Skeletal muscle tissue (tissue), 4 donors: ENCODE results near the gene COL25A1. TPM values are rescaled to one million over a fixed set of nuclear protein-coding genes. Genes with fewer than 3 reads are reported as not detected.
"Not testable (repeated sequence)": the region's sequence is repeated elsewhere in the genome, so short reads cannot be mapped to it uniquely, and the experiment has no call there.

Experiments
- H3K27ac ChIP-seq: one replicate; pipeline ENCODE4 v1.7.0; 2013; ENCODE audit warnings: mild to moderate bottlenecking, low read depth, low read length, inconsistent platforms
- H3K27me3 ChIP-seq, 3 donors: one replicate each; pipeline ENCODE4 v1.7.0; 2013; ENCODE audit warnings: low read length in 3 of 3; ENCODE audit not compliant: control insufficient read depth in 3 of 3, insufficient read depth in 3 of 3
- H3K36me3 ChIP-seq, 3 donors: one replicate each; pipeline ENCODE4 v1.7.0; 2013; ENCODE audit warnings: low read length in 3 of 3; ENCODE audit not compliant: control insufficient read depth in 3 of 3, insufficient read depth in 3 of 3
- H3K4me1 ChIP-seq, 3 donors: one replicate each; pipeline ENCODE4 v1.7.0; 2013; ENCODE audit warnings: low read length in 3 of 3, mild to moderate bottlenecking in 3 of 3; ENCODE audit not compliant: control insufficient read depth in 3 of 3, insufficient read depth in 3 of 3
- H3K4me3 ChIP-seq, 3 donors: one replicate each; pipeline ENCODE4 v1.7.0; 2013; ENCODE audit warnings: low read length in 3 of 3
- H3K9ac ChIP-seq, 3 donors: one replicate each; pipeline ENCODE4 v1.7.0; 2013; ENCODE audit warnings: low read length in 3 of 3, mild to moderate bottlenecking in 3 of 3, moderate library complexity in 2 of 3, low read depth in 1 of 3
- H3K9me3 ChIP-seq, 3 donors: one replicate each; pipeline ENCODE4 v1.7.0; 2013; ENCODE audit warnings: low read length in 3 of 3; ENCODE audit not compliant: control insufficient read depth in 3 of 3
- total RNA-seq: library from RNA; depleted of rRNA; stranded (reverse); fragments of >200 nt; gene quantifications from one replicate; pipeline ENCODE4 v1.2.3, GENCODE V29; 2014
- donor health status: Osteomylitis.

The COL25A1 gene
- total RNA-seq, 1 donor from 2014 or later = 3.7 TPM

DNA sequence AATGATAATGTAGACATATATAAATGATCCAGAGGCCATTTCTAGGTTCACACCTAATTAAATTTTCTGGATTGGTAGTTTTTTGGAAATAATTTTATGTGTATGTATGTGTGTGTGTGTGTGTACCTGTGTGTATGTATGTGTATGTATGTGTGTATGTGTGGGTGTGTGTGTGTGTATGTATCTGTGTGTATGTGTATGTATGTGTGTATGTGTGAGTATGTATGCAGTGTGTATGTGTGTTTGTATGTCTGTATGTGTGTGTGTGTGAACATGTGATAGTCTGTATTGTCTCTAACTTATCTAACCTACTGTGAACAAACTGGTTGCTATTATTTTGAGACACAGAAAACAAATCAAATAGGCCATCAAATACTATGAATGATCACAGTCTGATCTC, 152.6 kb downstream of the COL25A1 start:
- Histone ChIP-seq H3K9ac (no peak overlapping the region), H3K27ac (no peak overlapping the region), H3K4me1 (no peaks in the 10 kb centered on the region), H3K36me3 (no peaks in the 10 kb centered on the region), H3K9me3 (no peaks in the 10 kb centered on the region), H3K27me3 (no peaks in the 10 kb centered on the region), H3K4me3 (no peak overlapping the region)

DNA sequence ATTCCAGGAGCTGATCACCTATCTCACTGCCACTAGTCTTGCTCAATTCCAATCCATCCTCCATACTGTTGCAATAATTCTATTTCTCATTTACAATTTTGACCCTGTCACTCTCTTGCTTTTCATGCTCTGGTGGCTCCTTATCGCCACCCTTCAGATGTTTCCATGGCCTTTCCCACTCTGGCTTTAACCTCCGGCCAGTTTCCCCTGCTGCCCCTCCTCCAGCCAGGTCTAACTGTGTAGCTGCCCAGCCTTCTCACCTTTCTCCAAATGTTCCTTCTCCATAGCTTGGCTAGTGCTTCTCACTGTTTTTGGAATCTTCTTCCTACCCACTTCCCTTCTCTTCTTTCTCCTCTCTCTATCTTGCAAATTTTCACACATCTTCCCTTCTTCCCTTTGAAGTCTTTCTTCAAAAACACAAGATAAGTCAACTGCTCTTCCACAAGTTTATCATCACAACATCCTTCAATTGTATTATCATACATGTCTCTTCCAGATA, 153.8 kb downstream of the COL25A1 start:
- no peak overlapping the region for H3K4me3 ChIP-seq
- no peaks in the 10 kb centered on the region for H3K9me3 ChIP-seq
- H3K36me3 ChIP-seq = no peaks in the 10 kb centered on the region
- no peaks in the 10 kb centered on the region for H3K4me1 ChIP-seq
- H3K27ac ChIP-seq = no peak overlapping the region
- H3K9ac ChIP-seq = no peak overlapping the region
- no peaks in the 10 kb centered on the region for H3K27me3 ChIP-seq

DNA sequence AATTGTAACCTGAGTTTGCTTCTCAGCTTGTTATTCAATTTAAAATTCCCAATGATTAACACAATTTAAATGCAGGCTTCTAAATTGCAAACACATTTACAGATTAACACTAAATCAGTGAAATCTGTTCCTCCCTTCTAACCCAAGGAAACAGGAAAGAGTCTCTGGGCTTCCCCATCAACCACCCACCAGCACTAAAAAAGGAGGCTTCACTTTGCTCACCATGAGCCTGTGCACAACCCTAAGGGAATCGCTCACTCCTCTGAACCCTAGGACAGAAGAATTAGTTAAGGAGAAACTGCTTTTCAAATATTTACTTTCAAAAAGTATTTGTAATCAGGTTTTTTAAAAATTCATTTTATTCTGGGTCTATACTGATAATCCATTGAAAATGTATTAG, 155.3 kb downstream of the COL25A1 start:
- H3K4me3 ChIP-seq = no peak overlapping the region
- no peak overlapping the region for H3K27ac ChIP-seq
- no peaks in the 10 kb centered on the region for H3K36me3 ChIP-seq
- H3K9me3 ChIP-seq = no peaks in the 10 kb centered on the region
- H3K9ac ChIP-seq = no peak overlapping the region
- no peaks in the 10 kb centered on the region for H3K4me1 ChIP-seq
- H3K27me3 ChIP-seq = no peaks in the 10 kb centered on the region

DNA sequence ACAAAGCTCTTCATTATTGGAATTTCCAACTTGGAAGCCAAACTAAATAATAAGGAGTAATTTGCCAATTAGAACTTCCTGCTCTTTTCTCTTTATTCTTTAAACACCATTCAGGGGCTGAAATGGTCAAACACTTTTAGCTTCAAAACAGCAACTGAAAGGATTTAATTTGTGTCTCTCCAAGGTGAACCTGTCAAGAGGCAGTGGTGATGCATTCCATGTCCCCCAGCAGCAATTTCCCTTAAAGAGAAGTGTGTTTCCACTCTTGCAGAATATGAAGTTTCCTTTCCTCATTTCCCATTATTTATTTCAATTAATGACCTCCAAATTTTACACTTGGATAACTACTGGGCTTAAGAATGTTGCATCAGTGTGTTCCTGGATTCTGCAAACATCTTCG, 156.0 kb downstream of the COL25A1 start:
- Histone ChIP-seq H3K27me3 (no peaks in the 10 kb centered on the region), H3K9ac (no peak overlapping the region), H3K4me3 (no peak overlapping the region), H3K36me3 (no peaks in the 10 kb centered on the region), H3K9me3 (no peaks in the 10 kb centered on the region), H3K4me1 (no peaks in the 10 kb centered on the region), H3K27ac (no peak overlapping the region)

DNA sequence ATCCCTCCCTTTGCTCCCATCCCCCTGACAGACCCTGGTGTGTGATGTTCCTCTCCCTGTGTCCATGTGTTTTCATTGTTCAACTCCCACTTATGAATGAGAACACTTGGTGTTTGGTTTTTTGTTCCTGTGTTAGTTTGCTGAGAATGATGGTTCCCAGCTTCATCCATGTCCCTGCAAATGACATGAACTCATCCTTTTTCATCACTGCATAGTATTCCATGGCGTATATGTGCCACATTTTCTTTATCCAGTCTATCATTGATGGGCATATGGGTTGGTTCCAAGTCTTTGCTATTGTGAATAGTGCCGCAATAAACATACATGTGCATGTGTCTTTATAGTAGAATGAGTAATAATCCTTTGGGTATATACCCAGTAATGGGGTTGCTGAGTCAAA, 164.3 kb downstream of the COL25A1 start:
- not testable (repeated sequence) for H3K9ac ChIP-seq, H3K4me3 ChIP-seq, H3K27me3 ChIP-seq, H3K9me3 ChIP-seq, H3K36me3 ChIP-seq, H3K4me1 ChIP-seq, H3K27ac ChIP-seq

DNA sequence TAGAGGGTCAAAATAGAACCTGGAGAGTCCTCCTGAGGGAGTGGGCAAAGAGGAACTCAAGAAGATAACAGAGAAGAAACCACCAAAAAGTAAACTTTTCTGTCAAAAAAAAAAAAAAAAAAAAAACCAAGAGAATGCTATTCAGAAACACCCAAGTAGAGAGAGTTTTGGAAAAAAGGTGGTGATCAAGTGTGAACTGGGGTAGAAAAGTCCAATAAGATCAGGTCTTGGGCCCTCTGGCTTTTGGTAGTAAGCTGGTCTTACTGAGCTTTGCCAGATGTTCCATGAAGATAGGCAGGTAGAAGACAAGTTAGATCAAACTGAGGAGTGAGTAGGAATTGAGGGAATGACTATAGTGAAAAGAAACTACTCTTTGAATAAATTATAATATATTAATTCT, 167.5 kb downstream of the COL25A1 start:
- Histone ChIP-seq H3K9ac (no peak overlapping the region), H3K9me3 (no peaks in the 10 kb centered on the region), H3K36me3 (no peaks in the 10 kb centered on the region), H3K4me1 (no peaks in the 10 kb centered on the region), H3K27ac (no peak overlapping the region), H3K27me3 (no peaks in the 10 kb centered on the region), H3K4me3 (no peak overlapping the region)

DNA sequence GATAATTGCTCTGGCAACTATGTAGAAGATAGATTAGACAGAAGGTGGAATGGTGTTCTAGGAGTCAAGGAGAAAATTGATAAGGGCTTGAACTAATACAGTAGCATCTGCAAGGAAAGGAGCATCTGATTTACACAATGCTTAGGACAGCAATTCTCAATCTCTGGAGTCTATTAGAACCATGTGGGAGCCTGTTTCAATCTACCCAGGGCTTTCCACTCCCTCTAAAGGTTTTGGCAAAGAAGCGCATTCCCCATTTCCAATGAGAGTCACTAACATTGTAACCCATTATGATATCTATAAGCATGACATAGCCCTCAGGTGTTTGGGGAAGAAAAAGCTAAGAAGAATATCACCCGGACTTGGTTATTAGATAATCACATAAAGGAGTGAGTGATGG, 168.2 kb downstream of the COL25A1 start:
- H3K4me1 ChIP-seq = no peaks in the 10 kb centered on the region
- H3K36me3 ChIP-seq = no peaks in the 10 kb centered on the region
- no peaks in the 10 kb centered on the region for H3K9me3 ChIP-seq
- no peaks in the 10 kb centered on the region for H3K27me3 ChIP-seq
- no peak overlapping the region for H3K27ac ChIP-seq
- H3K4me3 ChIP-seq = no peak overlapping the region
- H3K9ac ChIP-seq = no peak overlapping the region

DNA sequence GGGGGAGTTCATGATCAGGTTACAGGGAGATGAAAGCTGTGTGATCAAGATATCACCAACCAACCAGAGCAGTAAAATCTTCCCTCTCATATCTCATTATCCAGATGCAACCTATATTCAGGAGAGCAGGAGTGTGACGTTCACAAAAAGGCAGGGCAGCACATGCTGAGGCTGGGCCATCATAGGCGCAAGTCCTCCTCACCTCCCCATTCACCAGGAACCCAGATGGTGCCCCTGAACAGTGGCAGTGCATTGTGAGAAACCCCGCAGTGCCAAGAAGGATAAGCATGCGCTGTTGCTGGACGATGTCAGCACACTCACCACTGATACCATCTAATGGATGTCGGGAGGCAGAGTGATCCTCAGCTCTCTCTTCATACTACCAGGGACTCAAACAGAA, 170.9 kb downstream of the COL25A1 start:
- no peak overlapping the region for H3K9ac ChIP-seq
- no peak overlapping the region for H3K4me3 ChIP-seq
- H3K9me3 ChIP-seq = no peaks in the 10 kb centered on the region
- H3K4me1 ChIP-seq = no peaks in the 10 kb centered on the region
- no peak overlapping the region for H3K27ac ChIP-seq
- H3K27me3 ChIP-seq = no peaks in the 10 kb centered on the region
- no peaks in the 10 kb centered on the region for H3K36me3 ChIP-seq

DNA sequence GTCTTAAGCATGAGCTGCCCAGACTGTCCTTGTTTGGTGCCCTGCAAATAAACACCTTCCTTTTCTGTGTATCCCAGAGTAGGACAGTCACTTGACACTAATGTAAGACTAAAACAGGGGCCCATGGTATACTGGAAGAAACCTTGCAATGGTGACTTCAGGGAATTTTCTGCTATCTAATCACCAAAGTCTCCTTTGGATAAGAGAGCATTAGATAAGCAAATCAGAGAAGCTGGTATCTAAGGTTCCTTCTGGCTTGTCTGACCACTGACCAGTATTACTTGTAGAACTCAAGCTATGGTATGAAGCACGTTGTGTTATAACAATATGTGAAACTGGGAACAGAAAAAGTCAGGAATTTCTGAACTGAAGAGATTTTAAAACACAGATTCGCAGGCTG, 173.9 kb downstream of the COL25A1 start:
- no peaks in the 10 kb centered on the region for H3K4me1 ChIP-seq
- H3K4me3 ChIP-seq = no peak overlapping the region
- no peak overlapping the region for H3K9ac ChIP-seq

DNA sequence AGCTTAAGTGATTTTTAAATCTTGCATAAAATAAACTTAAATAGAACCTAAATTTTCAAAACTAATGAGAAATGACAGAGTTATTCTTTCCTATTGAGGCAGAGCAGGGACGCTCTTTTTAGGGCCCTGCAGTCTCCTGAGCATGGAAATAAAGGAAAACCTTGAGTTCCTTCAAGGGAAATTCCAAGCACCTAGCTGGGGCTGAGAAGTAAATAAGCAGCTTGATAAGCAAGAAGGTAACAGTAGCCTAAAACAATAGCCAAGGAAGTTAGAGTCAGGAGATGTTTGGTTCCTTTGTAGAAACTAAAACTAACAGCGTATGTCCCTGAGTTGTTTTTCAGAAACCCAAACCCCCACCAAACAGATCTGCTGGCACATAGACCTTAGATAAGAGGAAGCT, 174.6 kb downstream of the COL25A1 start:
- no peak overlapping the region for H3K27ac ChIP-seq
- no peaks in the 10 kb centered on the region for H3K27me3 ChIP-seq
- no peak overlapping the region for H3K9ac ChIP-seq
- H3K4me1 ChIP-seq = no peaks in the 10 kb centered on the region
- H3K36me3 ChIP-seq = no peaks in the 10 kb centered on the region
- no peak overlapping the region for H3K4me3 ChIP-seq
- no peaks in the 10 kb centered on the region for H3K9me3 ChIP-seq

More for the DNA sequence above, 173.9 kb downstream of the COL25A1 start:
- Histone ChIP-seq H3K27me3 (no peaks in the 10 kb centered on the region), H3K9me3 (no peaks in the 10 kb centered on the region), H3K36me3 (no peaks in the 10 kb centered on the region), H3K27ac (no peak overlapping the region)

DNA sequence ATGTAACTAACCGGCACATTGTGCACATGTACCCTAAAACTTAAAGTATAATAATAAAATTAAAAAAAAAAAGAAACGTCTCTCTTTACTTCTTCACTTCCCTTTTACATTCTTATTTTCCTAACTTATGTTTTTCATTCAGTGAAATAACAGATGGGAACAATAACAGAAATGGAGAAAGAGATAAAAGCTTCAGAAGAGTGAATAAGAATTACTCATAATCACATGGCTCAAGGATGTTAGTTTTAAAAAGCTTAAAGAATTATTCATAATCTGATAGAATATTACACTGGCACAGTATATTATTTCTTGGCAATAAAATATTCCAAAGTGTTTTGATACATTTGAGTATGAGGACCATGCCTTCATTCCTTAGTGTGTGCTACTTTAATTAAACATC, 175.6 kb downstream of the COL25A1 start:
- H3K4me3 ChIP-seq = no peak overlapping the region
- H3K9ac ChIP-seq = no peak overlapping the region
- H3K36me3 ChIP-seq = no peaks in the 10 kb centered on the region
- no peaks in the 10 kb centered on the region for H3K4me1 ChIP-seq
- H3K27me3 ChIP-seq = no peaks in the 10 kb centered on the region
- no peak overlapping the region for H3K27ac ChIP-seq
- no peaks in the 10 kb centered on the region for H3K9me3 ChIP-seq
